ENCODE results near the gene PLEKHG4B.

DNA sequence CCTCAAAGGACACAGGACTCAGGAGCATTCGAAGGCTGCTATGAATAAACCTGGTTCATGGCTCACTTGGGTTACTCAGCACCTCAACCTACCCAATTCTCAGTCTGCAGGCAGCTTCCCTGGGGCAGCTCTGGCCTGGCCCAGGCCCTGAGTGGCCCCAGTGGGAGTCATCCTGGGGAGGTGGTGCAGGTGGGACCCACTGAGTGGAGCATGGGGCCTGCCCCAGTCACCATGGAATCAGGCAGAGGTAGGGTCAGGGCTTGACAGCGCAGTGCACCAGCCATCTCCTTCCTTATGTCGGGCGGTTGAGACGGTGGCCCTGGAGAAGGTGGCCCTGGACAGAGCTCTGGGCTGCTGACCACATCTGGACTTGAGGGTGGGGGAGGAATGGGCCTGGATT is 19.2 kb downstream of the PLEKHG4B start:
- no peak for TF ChIP-seq CHD1 (IDR thresholded peaks at IDR 0.05; ENCODE audit: low read depth, low read length)
- TF ChIP-seq, protein P1, sequence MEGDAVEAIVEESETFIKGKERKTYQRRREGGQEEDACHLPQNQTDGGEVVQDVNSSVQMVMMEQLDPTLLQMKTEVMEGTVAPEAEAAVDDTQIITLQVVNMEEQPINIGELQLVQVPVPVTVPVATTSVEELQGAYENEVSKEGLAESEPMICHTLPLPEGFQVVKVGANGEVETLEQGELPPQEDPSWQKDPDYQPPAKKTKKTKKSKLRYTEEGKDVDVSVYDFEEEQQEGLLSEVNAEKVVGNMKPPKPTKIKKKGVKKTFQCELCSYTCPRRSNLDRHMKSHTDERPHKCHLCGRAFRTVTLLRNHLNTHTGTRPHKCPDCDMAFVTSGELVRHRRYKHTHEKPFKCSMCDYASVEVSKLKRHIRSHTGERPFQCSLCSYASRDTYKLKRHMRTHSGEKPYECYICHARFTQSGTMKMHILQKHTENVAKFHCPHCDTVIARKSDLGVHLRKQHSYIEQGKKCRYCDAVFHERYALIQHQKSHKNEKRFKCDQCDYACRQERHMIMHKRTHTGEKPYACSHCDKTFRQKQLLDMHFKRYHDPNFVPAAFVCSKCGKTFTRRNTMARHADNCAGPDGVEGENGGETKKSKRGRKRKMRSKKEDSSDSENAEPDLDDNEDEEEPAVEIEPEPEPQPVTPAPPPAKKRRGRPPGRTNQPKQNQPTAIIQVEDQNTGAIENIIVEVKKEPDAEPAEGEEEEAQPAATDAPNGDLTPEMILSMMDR (conservative IDR thresholded peaks at IDR 0.05; ENCODE audit: low read depth, low read length), result no peak
- TF ChIP-seq RFX5 (IDR thresholded peaks at IDR 0.05; ENCODE audit: low read depth, low read length), result no peak
- no peak for TF ChIP-seq FOS (IDR thresholded peaks at IDR 0.05; ENCODE audit: low read depth, low read length)
- no peak for TF ChIP-seq MAFK (IDR thresholded peaks at IDR 0.05; ENCODE audit: low read depth, low read length)
- no peak for TF ChIP-seq POLR2A (IDR thresholded peaks at IDR 0.05; ENCODE audit: low read depth, low read length)
- TF ChIP-seq, protein P2, sequence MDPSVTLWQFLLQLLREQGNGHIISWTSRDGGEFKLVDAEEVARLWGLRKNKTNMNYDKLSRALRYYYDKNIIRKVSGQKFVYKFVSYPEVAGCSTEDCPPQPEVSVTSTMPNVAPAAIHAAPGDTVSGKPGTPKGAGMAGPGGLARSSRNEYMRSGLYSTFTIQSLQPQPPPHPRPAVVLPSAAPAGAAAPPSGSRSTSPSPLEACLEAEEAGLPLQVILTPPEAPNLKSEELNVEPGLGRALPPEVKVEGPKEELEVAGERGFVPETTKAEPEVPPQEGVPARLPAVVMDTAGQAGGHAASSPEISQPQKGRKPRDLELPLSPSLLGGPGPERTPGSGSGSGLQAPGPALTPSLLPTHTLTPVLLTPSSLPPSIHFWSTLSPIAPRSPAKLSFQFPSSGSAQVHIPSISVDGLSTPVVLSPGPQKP (IDR thresholded peaks at IDR 0.05; ENCODE audit: borderline replicate concordance, low read depth, low read length), result no peak
- no peak for TF ChIP-seq SMC3 (IDR thresholded peaks at IDR 0.05; ENCODE audit: low read depth, low read length)
- TF ChIP-seq, protein P3, sequence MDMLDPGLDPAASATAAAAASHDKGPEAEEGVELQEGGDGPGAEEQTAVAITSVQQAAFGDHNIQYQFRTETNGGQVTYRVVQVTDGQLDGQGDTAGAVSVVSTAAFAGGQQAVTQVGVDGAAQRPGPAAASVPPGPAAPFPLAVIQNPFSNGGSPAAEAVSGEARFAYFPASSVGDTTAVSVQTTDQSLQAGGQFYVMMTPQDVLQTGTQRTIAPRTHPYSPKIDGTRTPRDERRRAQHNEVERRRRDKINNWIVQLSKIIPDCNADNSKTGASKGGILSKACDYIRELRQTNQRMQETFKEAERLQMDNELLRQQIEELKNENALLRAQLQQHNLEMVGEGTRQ (IDR thresholded peaks at IDR 0.05; ENCODE audit: low read depth, low read length), result no peak
- TF ChIP-seq MAZ (IDR thresholded peaks at IDR 0.05; ENCODE audit: borderline replicate concordance, low read depth, low read length), result no peak
- no peak for TF ChIP-seq CEBPB (IDR thresholded peaks at IDR 0.05; ENCODE audit: low read depth, low read length)
- TF ChIP-seq RCOR1 (IDR thresholded peaks at IDR 0.05; ENCODE audit: insufficient replicate concordance, low read length), result no peak
- no peak for TF ChIP-seq MXI1 (IDR thresholded peaks at IDR 0.05; ENCODE audit: borderline replicate concordance, low read depth, low read length)

Measured in IMR-90 (cell line).